ENCODE results near the gene OLFML2A.

- TF ChIP-seq CTCF (IDR thresholded peaks at IDR 0.05; ENCODE audit: poor library complexity, severe bottlenecking) (peak; percentile 67), EP300 (conservative IDR thresholded peaks at IDR 0.05; ENCODE audit: poor library complexity, severe bottlenecking) (no peak), POLR2AphosphoS5 (IDR thresholded peaks at IDR 0.05) (no peak), EZH2 (IDR thresholded peaks at IDR 0.05; ENCODE audit: borderline replicate concordance, insufficient read depth, low read length, poor library complexity, severe bottlenecking) (no peak), MXI1 (conservative IDR thresholded peaks at IDR 0.05; ENCODE audit: poor library complexity, severe bottlenecking) (no peak), RAD21 (conservative IDR thresholded peaks at IDR 0.05) (peak; percentile 64)
- TF ChIP-seq, protein P1, sequence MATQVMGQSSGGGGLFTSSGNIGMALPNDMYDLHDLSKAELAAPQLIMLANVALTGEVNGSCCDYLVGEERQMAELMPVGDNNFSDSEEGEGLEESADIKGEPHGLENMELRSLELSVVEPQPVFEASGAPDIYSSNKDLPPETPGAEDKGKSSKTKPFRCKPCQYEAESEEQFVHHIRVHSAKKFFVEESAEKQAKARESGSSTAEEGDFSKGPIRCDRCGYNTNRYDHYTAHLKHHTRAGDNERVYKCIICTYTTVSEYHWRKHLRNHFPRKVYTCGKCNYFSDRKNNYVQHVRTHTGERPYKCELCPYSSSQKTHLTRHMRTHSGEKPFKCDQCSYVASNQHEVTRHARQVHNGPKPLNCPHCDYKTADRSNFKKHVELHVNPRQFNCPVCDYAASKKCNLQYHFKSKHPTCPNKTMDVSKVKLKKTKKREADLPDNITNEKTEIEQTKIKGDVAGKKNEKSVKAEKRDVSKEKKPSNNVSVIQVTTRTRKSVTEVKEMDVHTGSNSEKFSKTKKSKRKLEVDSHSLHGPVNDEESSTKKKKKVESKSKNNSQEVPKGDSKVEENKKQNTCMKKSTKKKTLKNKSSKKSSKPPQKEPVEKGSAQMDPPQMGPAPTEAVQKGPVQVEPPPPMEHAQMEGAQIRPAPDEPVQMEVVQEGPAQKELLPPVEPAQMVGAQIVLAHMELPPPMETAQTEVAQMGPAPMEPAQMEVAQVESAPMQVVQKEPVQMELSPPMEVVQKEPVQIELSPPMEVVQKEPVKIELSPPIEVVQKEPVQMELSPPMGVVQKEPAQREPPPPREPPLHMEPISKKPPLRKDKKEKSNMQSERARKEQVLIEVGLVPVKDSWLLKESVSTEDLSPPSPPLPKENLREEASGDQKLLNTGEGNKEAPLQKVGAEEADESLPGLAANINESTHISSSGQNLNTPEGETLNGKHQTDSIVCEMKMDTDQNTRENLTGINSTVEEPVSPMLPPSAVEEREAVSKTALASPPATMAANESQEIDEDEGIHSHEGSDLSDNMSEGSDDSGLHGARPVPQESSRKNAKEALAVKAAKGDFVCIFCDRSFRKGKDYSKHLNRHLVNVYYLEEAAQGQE (IDR thresholded peaks at IDR 0.05; ENCODE audit: borderline replicate concordance): no peak
These were observed 12.0 kb upstream of the OLFML2A start for GRCh38 chr9:124764774-124765438.

All from neural cell (in vitro differentiated cells).